Activated CD4-positive, alpha-beta T cell treated with anti-CD3 and anti-CD28 coated beads for 4 hours (primary cell): ENCODE data around the gene ELL2.

Experiments used
- DNase-seq, 2 donors: peaks; one replicate each; pipeline ENCODE4 v3.0.0-alpha.2; 2020

ELL2 gene

DNA sequence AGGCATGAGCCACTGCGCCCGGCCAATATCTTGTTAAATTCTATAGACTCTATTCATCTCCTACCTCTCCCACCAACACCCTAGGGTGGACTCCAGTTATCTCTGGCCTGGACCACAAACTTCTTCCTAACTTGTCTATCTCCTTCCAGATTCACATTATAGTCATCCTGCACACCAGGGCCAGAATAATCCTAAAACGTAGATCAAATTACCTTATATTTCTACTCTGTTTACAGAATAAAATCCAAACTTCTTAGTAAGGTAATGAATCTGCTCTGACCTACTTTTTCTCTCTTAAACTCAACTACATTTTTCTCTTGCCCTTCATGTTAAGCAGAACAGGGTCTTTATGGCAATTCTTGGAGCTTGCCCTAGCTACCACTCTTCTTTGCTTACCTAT, 6.9 kb downstream of the ELL2 start:
- DNase-seq, result no peak

DNA sequence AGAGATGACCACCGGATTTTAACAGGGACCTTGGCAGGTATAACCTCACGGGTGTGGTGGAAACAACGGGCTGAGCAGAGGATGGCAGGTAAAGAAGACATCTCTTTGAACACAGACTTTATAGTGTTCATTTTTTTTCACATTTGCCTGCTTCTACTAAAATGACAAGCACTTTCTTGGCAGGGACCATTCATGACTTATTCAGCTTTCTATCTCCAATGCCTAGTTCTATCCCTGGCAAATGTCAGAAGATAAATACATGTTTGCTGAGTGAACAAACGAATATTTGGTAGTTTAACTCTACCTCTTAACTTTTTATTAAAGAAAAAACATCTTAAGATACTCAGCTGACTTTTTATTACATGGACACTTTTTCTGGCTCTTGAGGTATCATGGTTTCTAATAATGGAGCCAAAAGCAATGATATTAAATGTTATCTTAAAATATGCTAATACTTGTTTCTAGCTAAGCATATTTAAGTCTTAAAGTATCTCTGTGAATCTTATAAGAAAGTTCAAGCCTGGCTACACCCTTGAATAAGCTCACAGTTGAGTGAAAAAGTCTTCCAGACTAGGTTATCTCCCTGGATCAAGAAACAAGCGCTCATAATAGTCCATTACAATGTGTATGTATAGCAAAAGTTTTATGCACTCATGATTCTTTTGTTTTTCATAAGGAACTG, 8.5 kb downstream of the ELL2 start:
- no peak for DNase-seq

DNA sequence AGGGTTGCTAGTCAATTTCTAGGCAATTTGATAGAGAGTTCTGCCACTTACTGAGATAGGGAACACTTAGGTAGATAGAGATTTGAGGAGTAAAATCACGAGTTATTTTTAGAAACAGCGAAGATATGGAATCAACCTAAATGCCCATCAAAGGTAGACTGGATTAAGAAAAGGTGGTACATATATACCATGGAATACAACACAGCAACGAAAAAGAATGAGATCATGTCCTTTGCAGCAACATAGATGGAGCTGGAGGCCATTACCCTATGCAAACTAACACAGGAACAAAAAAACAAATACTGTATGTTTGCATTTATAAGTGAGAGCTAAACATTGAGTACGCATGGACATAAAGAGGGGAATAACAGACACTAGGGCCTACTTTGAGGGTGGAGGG, 9.7 kb downstream of the ELL2 start:
- DNase-seq, result no peak

DNA sequence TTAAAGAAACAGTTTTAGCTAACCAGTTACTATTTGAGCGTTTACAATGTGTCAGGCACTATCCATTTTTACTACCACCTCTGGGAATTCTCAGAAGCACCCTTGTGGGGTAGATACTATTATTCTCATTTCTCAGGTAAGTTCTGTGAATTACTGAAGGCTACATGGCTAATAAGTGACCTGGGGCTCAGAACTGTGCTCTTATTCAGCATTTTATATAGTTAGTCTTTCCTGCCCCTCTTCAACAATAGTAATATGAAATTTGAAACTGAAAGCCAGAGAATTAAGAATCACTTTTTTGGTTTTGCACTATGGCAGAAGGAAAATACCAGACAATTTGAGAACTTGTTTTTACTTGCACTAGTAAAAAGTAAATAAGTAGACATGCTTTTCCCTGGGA, 11.8 kb downstream of the ELL2 start:
- no peak for DNase-seq

DNA sequence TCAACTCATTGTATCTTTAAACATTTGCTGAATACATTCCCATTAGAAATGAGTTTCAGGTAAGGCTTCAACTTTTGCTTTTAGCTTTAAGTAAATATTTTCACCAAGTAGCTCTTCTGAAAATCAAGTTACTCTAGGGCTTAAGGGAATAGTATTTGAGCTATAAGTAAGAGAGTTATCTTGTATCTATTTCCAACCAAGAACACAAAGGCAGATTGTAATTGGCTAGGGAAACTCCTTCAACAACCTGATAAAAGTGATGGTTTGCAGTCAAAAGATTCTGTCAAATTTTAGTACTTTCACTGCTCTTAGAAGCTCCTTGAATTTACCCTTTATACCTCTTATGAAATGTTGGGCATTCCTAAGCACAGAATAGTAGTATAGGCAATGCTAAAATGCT, 13.0 kb downstream of the ELL2 start:
- no peak for DNase-seq

DNA sequence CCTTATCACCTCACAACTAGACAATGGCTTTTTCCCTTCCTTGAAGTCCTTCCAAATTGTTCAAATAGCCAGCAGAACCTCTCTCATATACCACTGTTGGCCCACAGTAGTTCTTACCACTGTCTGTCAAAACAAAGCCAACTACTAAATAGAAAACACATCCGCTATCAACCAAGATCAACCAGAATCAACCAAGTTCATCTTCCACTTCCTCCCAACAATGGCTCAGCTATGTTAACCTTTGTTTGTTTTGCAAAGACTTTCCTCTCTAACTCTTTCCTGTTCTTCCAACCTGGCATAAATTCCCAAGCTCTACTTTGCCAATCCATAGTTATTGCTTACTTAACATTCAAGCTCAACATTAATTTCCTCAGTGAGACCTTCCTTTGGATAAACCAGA, 15.2 kb downstream of the ELL2 start:
- DNase-seq, result no peak

DNA sequence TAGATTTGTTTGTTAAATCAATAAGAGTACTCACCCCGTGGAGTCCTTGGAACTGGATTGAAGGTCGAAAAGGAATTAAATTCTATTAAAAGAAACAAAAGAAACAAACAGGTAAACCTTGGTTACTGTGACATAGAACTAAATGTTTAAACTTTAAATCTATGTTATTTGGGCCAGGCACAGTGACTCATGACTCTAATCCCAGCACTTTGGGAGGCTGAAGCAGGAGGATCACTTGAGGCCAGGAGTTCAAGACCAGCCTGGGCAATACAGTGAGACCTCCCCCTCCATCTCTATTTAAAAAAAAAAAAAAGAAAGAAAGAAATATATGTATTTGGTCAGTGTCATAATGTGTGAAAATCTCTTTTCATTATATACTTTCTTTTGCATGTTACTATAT, 18.7 kb downstream of the ELL2 start:
- DNase-seq, result no peak

DNA sequence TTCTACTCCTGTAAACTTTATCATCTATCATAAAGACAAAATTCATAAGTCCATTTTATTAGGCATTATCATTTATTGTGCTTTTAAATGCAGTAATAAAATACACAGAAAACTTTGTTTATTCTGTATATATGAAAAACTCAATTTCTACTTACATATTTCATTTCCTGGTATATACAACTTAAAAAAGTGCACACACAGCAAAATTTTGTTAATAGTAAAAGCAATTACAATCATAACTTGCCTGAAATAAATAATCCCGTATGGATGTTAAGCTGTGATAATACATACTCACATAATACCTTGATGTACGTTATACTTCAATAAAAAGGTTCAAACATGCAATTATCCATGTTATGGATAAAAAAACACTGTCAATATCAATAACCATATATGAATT, 19.2 kb downstream of the ELL2 start:
- DNase-seq, result no peak

DNA sequence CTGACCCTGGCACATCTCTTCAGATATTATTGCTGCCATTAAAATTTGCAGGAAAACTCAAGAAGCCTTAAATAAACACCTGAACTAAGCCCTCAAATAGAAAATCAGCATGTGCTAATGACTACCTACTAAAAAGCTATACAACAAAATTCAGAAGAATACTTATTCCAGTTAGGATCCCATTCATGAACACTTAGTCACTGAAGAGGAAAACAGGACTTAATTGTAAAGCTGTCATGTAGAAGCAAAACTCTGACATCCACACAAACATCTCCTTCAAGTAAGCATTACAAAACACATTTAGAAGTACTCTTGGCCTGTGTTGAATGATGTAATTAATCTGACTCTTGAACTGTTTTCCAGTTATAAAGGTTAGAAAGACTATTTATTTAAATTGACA, 19.9 kb downstream of the ELL2 start:
- DNase-seq, result no peak

DNA sequence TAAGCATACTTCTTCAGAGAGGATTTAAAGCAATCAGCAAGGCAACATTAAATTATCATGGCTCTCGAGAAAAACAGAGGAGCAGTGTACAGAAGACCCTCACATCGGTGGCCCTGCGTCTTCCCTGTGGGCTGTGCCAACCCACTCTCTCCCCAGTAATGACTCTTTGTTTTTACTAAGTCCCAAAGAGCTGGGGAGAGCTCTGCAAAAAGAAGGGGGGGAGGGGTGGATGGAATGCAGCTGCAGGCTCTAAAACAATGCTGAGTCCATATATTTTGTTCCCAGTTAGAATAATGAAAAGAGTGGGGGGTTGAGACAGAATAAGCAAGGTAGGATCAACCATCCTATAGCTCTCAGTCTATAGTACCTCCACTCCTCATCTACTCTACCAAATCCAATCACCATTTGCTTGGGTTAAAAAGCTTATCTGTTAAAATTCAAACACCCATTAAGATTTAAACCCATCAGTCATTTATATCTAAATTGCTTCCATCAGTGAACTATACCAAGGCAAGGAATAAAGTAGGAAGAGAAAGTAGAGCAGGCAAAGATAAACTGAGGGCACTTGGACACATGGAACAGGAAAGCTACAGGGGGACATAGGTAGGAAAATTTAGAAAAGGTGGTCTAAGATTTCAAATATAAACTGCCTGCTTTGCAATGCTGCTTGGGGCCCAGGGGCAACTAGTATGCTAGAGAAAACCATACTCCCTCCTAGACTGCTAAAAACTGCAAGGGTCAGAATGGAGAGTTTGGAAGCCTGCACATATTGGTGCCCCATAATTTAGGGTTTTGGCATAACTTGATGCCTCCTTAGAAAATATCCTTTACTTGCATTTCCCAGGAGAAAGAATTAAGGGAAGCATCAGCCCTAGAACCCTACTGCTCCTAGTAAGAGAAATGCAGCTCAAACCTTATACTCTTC, 20.6 kb downstream of the ELL2 start:
- DNase-seq, result no peak

DNA sequence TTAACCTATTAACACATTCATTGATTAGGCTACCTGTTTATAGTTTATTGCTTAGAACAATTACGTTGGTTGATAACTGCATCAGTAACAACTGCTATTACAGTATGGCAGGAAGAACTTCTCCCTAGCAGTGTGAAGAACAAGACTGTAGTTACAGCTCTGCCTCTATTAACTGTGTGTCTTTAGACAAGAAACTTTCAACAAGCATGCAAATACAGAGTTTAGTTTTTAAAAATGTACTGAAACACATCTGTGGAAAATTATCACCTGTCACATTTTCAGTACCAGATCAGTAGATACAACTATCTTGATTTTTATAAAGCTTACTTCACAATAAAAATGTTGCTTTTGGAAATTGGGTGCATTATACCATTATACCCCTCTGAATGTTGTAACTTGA, 22.2 kb downstream of the ELL2 start:
- no peak for DNase-seq

DNA sequence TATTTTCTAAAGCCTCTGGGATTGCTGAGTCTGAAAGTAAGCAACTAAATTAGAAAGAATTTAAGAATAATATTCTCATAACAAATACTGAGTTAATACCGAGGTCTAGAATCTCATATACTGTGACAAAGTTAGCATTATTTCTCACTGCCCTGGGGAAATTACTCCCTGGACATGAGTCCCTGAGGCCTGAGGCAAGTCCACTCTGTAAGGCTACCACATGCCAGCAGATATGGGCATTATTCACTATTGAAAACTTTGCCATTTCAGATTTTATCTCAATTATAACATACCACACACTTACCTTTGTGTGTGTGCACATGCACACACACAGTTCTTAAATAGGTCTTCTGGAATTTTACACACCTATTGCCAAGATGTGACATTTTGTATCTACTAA, 22.9 kb downstream of the ELL2 start:
- DNase-seq, result no peak

DNA sequence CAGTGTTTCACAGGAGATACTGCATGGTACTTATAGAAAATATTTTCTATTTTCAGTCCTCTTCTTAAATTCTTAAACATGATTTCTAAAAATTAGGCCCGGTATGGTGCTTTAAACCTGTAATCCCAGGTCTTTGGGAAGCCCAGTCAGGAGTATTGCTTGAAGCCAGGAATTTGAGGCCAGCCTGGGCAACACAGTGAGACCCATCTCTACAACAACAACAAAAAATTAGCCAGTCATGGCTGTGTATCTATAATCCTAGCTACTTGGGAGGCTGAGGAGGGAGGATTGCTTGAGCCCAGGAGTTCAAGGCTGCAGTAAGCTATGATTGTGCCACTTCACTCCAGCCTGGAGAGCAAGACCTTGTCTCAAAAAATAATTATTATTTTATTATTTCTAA, 23.3 kb downstream of the ELL2 start:
- no peak for DNase-seq

DNA sequence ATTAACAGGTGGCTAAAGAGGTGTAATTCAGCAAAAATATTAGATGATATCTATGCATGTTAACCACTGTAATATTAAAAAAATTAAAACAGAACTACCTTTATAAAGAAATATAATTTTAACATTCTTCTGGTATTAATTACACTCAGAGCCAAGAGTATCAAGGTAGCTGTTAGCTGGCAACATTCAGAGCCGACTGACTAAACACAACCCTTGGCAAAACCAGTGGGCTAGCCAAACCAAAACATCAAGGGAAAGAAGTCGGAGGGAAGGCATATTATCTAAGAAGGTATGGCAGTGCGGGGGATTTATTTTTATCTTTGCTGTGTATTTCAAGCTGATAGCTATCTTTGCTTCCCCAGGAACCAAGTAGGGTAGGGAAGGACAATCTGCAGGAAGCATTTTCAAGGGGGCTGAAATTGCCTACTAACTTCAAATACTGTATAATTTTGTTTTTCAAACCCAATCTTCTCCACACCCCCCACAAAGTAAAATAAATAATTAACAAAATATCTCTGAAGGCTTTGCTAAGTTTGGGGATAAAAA, 24.0 kb downstream of the ELL2 start:
- DNase-seq, result no peak

DNA sequence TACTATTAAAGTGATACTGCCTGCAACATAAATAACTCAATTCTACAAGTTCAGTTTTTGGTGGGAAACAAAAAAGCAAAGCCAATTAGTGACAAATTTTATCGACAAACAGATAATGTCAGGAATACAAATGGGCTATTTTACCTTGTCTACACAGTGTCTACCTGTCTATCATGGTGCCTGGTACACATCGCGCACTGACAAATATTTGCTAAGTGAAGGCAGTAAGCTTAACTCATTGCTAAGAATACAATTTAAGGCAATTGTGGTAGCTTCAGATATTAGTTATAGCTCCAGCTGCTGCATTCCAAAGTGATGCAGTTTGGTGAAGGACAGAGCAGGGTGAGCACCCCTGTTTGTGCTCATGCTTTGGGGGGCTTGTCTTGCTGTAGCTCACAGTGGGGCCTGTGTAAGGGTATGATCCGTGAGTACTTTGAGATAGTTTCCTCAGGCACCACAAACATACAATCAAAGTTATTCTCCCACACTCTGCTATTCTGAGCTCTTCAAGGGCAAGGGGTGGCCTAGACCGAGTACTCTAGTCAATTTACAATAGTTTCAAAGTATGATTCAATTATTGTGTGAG, 24.7 kb downstream of the ELL2 start:
- DNase-seq, result no peak

DNA sequence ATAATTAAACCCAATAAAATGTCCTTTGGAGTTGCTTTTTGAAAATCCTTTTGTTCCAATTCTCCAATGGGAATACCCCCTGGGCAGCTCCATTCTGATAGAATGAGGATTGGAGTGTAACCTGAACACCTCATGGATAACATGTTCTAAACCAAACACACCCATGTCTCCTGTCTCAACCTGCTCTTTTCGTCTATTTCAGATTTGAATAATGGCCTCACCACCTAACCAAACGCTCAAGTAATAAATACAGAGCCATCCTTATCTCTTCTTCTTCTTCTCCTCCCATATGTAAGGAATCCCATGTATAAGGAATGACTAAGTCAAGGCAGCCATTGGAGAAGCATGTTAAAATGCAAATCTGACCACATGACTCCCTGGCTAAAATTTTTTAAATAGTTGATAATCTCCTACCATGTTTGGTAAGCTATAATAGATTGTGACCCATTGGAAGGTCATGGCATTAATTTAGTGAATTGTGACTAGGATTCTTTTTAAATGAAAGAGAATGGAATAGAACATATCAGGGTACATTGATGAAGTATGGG, 26.0 kb downstream of the ELL2 start:
- DNase-seq, result no peak

DNA sequence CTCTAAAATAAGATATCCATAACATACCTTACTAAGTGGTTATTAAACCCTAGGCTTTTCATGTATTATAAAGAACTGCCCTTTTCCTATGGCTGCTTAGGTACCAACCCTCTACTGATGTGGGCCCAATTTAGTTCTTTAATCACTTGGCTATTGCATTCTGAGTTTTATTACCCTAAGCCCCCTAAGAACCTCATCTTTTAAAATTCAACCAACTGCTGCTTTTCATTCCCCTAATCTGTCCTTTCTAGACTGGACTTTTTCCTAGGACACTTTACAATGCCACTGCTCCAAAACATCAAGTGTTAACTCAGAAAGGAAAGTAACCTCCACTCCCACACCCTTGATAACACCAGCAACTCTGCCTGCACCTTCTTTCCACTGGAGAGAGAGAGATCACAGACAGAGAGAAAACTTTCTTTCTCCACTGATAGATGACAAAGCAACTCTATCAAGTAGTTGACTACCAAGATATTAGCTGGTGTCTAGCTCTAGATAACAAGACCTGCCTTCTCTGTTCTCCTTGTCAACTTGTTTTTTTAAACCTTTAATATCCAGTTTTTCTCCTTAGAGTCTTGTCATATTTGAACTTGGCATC, 27.3 kb downstream of the ELL2 start:
- DNase-seq, result no peak

DNA sequence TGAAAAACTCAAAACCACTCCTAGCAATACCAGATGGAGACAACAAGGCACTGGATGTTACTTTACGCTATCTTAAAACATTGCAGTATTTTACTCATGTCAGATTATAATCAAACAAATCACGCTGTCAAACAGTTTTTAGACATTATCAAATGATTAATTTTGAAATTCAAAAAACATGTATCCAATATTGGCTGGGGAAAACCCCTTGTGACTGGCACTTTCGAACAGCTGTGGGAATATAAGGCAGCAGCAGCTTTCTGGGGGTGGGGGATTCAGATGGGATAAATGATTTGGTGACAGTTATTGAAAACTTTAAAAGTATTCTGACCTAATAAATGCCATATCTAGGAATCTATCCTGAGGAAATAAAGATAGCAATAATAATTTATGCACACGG, 28.7 kb downstream of the ELL2 start:
- DNase-seq, result no peak

DNA sequence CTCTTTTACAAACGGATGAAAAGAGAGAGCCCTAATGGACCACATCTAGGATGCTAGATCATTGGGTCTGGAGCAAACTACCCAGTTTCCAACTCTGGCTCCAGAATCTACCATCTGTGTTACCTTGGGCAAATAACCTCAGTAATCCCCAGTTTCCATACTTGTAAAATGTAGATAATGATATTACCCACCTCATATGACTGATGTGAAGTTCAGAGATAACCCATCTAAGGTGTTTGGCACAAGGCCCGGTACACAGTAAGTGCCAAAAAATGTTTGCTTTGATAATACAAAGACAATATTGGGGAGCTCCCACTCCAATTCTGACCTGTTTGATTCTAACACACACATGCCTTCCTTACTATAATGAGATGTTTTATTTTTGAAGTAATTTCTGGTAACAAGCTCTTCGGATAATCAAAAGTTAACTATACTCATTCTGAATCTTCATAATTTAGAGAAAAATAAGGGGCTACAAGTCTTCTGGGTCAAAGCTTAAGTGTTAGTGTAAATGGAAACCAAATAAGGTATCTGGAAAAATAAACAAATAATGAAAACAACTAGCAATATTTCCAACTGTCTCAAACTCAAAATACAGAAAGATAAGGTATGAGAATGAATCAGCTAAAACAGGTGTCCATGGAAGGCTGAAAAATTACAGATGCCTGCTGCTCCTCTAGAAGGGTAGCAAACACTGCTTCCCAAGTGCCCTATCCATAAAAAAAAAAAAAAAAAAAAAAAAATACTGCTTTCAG, 30.4 kb downstream of the ELL2 start:
- no peak for DNase-seq

DNA sequence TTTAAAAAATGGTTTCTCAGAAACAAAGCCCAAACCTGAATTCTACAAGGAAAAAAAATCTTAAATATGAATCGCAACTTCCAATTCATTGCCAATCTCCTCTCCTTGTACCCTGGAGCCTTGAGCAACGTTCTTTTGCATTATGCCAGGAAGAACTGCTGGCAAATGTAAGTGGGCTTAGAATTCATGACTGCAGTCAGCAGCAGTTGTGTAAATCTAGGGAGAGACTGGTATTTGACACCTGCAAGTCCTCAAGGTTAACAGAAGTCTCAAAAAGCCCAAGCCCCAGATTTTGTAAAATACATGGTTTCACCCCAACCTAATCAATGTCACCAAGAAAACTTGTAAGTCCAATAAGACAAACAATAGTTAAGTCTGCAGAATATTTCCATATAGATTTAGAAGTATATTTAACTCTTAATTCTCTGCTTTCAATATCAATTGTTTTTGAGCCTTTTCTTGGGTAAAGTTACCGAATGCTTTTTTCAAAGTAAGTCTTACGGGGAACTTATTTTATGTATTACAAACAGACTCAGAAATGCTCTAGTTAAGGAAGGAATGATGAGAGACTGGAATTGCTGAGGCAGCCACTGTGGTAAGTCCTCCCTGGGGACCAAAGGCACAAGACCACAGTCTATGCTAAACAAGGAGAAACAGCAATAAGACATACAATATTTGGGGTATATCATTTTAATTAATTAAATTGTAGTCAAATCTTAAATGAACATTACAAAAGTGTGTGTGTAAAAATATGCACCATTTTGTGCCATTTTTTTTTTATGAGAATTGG, 31.3 kb downstream of the ELL2 start:
- DNase-seq, result no peak

DNA sequence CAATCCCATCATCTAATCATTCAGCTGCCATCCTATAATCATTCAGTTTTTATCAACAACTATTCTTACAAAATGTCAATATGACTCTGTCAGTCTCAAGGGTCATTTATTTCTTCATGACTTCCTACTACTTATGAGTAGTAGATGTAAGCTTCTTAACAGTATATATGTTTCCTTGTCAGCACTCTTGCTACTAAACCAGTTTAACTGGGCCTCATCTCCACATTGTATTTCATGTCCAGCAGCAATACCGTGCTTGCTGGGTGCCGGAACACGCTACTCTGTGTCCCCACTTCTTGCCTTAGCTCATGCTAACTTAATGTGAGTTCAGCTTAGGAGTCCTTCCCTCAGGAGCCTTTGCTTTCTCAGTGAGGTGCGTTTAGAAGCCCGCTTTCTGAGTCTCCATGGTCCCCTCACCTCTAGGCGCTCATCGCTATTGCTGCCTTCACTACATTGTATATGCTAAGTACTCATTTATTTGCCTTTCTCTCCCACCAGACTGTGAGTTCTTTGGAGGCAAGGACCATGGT, 32.9 kb downstream of the ELL2 start:
- no peak for DNase-seq
